Mammary epithelial cell (primary cell): ENCODE data around the gene DNAJA3.

Experiments
- EZH2 ChIP-seq: IDR thresholded peaks from 2 replicates; pipeline ENCODE4 v1.6.1; 2012; ENCODE audit warnings: low read length, inconsistent platforms, borderline replicate concordance
- TF ChIP-seq, protein P1 (sequence below), 2 donors: IDR thresholded peaks in 1 of 2; conservative IDR thresholded peaks in 1 of 2; 2 replicates each; pipeline ENCODE4 v1.5.1; 2011 to 2012; ENCODE audit warnings: inconsistent platforms in 2 of 2, low read length in 2 of 2, mild to moderate bottlenecking in 2 of 2, control low read depth in 1 of 2, low read depth in 1 of 2; ENCODE audit not compliant: insufficient read depth in 1 of 2; ENCODE audit errors: extremely low read depth in 1 of 2

DNA sequence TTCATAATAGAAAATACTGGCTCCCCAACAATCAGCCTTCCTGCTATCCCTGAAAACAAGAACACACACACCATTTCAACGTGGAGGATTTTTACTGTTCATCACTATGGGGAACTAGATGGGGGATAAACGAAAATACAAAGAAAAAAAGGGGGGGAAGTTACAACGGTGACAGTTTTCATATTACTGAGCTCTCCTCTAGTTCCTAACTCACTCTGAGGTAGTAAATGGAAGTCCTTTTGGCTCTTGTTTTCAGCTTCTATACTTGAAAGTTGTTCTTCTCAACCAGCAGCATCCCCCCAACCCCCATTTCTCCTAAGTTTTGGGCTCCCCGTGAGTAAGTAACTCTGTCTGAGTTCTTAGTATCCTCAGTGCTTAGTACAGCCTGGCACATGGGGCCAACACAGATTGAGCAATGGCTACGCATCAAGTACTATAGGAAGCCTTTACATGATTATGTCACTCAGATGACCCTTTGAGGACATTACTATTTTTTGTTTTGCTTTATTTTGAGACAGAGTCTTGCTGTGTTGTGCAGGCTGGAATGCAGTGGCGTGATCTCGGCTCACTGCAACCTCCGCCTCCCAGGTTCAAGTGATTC, 5.1 kb upstream of the DNAJA3 start:
- TF ChIP-seq, protein P1, sequence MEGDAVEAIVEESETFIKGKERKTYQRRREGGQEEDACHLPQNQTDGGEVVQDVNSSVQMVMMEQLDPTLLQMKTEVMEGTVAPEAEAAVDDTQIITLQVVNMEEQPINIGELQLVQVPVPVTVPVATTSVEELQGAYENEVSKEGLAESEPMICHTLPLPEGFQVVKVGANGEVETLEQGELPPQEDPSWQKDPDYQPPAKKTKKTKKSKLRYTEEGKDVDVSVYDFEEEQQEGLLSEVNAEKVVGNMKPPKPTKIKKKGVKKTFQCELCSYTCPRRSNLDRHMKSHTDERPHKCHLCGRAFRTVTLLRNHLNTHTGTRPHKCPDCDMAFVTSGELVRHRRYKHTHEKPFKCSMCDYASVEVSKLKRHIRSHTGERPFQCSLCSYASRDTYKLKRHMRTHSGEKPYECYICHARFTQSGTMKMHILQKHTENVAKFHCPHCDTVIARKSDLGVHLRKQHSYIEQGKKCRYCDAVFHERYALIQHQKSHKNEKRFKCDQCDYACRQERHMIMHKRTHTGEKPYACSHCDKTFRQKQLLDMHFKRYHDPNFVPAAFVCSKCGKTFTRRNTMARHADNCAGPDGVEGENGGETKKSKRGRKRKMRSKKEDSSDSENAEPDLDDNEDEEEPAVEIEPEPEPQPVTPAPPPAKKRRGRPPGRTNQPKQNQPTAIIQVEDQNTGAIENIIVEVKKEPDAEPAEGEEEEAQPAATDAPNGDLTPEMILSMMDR (conservative IDR thresholded peaks at IDR 0.05 in 1 of 2, IDR thresholded peaks at IDR 0.05 in 1 of 2; ENCODE audit: extremely low read depth in 1 of 2, insufficient read depth in 1 of 2, low read depth in 1 of 2, low read length in 2 of 2) = no peak
- TF ChIP-seq EZH2 = no peak
